ENCODE results near the gene TACSTD2.
"Not testable (repeated sequence)": the region's sequence is repeated elsewhere in the genome, so short reads cannot be mapped to it uniquely, and the experiment has no call there.

Gene TACSTD2

DNA sequence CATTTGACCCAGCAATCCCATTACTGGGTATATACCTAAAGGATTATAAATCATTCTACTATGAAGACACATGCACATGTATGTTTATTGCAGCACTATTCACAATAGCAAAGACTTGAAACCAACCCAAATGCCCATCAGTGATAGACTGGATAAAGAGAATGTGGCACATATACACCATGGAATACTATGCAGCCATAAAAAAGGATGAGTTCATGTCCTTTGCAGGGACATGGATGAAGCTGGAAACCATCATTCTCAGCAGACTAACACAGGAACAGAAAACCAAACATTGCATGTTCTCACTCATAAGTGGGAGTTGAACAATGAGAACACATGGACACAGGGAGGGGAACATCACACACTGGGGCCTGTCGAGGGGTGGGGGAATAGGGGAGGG, 13.3 kb downstream of the TACSTD2 start:
- not testable (repeated sequence) for DNase-seq (ENCODE audit: low read depth)

DNA sequence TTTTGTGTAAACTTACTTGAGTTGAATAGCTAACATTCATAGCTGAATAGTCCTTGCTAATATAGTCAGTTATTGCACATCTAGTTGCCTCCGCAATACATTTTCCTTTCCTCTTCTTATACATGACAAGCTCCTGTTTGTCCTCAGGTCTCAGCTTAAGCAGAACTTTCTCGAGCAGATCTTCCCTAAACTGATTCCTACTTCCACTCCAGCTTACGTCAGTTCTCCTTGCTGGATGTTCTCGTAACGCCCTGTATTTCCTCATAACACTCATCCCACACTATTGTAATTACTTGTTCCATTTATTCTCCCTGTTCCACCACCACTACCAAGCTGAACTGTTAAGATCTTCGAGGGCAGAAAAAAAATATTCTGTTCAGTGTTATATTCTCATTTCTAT, 15.4 kb downstream of the TACSTD2 start:
- no peak for DNase-seq (ENCODE audit: low read depth)

DNA sequence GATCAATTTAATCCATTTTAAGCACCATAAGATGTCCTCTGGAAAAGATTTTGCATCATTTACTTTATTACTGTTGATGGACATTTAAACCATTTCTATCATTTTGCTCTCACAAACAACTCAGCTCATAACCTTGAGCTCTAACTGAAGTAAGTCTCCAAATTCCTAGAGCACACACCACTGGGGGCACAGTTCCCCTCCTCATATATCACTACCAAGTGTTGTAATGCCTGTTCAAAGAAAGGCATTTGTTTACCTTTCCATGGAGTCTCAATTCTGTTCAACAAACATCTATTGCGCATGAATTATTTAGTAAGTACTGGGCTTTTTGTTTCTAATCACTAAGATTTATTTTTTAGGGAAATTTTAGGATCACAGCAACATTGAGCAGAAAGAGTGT, 21.7 kb downstream of the TACSTD2 start:
- DNase-seq (ENCODE audit: low read depth): no peak

DNA sequence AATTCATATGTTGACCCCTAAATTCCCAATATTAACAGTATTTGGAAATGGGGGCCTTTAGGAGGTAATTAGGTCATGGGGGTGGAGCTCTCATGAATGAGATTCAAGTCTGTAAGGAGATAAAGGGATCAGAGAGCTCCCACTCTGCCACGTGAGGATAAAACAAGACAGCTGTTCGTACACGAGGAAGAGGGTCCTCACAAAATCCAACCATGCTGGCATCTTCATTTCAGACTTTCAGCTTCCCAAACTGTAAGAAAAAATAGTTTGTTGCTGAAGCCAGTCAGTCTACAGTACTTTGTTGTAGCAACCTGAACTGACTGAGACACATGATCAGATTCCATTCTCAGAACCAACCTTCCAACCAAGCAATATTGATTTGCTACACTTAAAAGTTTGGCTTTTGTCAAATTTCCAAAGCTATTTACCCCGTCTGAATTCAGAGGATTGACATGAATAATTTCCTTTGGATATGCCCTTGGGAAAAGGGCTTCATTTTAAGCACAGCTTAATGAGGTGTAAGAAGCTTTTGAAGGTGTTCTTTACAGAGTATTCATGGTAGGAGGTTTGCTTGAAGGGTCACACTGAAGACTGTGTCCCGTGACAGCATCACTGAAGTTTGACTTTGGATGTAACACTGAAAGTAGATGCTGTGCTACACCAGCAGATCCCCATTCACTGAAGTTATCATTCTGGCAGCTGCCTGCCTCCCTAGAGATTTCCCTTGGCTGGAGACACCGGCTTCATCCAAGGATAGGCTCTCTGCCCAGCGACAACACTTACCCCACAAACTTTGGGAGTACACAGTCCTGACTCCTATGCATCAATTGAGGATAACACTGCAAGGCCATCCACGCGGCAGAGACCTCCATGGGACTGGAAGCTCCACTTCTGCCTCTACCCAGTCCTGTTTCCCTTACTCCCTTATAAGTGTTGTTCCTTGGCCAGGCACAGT, 25.6 kb downstream of the TACSTD2 start:
- no peak for DNase-seq (ENCODE audit: low read depth)

DNA sequence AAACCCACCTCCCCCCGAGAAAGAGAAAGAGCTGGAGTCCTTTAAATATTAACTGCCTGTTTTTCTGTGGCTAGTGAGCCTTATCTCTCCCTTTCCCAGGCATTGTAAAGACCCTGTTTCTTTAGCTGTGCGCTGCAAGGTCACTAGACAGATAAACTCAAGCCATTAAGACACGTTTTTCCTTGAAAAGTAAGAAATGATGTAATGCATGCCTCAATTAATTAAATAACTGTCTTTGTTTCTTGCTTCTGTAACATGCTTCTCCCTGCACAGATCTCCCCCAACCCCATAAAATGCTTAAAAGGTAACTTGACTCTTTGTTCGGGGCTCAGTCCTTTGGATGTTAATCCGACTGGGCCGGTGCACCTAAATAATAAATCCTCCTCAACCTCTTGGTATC, 27.8 kb downstream of the TACSTD2 start:
- not testable (repeated sequence) for DNase-seq (ENCODE audit: low read depth)

DNA sequence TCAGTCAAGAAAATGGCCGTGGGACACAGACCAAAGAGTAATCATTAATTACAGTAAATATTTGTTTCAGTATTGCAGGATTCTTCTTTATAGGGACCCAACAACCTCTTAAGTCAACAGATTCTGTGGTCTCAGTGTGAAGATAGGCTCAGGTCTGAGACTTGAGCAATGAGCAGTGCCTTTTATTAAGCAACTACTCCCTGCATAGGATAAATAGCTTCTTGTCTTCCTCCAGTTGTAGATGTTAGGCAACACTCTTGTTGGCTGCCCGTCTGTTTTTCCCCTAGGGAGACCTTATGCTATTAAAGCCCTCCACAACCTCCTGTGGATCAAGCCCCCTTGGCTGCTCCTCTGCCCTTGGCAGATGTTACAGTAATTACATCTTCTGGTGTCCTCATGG, 28.7 kb downstream of the TACSTD2 start:
- peak; percentile 15 for DNase-seq (ENCODE audit: low read depth)

DNA sequence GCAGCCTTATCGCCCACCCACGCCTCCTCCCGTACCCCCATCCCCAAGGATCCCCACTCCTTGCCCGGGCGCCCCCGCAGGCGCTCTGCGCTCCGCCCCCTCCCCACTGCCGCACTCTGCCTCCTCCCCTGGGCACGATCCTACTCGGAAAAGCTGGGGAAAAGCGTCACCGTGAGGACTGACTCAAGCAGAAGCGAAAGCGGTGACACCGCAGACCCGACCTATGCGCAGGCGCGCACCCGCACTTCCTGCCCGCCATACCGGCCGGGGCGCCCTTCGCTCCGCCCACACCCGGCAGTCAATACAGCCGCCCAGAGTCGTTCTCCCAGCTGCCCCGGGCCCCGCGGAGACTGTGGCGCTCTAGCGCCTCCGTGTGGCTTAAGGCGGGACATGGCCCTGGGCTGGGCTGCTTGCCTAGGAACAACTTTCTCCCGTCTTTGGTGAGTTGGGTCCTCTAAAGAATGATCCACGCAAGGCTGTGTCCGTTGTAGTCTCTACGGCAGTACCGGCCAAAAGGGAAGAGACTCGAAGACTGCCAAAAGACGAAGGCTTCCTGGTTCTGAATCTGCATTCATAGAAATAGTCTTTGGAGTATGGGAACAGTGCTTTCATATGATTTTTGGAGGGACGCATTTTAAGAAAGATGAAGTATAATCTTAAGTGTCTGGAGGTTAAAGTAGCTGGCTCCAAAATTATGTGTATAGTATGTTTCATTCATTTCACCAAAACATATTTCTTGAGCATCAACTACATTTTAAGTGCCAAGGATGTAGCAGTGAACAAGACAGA, 30.3 kb downstream of the TACSTD2 start, which contains the start of gene OMA1:
TSS of gene OMA1 (minus strand) at position 207 of the 789 bp plus-strand sequence. CDS start 7,432 bp downstream, outside the sequence.
- DNase-seq (ENCODE audit: low read depth): peak; percentile 96

DNA sequence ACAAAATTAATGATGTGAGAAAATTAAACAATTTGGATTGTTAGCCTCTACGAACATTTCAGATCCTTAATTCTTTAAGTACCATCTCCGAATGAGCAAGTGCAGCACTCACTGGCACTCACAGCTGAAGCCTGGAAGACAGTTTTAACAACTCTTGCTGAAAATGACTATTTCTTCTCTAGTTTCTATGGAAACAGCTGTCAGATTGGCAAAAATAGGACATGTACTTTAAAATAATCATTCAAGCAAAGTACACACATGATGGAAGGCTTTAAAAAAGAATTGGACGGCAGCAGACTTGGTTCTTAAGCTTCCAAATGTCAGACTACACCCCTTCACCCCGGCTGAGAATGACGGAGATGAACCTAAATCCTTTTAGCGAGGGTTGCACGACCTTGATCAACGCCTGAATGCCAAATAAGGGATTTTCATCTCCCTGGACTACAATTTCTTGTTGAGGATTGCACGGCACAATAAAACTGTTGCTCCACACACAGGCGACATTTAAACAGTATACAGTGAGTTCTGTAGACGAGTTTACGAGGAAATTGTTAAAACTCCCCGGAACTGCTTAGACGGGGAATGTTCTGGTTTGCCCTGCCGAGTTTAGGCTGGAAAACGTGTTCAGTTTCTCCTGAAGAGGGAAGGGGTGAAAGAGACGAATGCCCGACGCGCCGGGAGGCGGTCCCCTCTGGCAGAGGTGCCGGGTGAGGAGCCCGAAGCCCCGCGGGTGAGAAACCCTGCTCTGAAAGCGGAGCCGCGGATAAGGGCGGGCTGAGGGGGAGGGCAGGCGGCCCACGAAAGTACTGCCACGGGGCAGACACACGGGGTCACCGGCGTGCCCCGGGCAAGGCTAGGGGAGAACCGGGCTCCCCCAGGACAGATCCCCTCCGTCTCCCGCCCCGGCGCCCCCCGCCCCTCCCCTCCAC, 31.2 kb downstream of the TACSTD2 start:
- DNase-seq (ENCODE audit: low read depth): peak; percentile 68

DNA sequence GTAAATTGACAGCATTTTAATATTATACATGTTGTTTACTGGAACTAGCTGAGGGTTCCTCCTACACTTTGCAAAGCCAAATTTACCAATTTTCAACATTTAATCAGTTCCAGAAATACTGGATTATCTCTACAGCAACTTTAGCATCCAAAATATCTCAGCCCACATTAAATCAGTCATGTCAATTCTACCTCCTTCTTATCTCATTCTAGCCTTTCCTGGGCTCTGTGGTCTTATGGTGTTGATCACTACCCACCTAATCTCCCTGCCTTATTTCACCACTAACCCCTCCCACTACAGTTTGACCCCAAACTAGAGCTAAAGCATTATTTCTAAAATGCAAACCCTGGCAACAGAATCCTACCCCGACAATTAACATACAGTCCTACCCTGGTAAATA, 33.8 kb downstream of the TACSTD2 start:
- DNase-seq (ENCODE audit: low read depth): no peak

DNA sequence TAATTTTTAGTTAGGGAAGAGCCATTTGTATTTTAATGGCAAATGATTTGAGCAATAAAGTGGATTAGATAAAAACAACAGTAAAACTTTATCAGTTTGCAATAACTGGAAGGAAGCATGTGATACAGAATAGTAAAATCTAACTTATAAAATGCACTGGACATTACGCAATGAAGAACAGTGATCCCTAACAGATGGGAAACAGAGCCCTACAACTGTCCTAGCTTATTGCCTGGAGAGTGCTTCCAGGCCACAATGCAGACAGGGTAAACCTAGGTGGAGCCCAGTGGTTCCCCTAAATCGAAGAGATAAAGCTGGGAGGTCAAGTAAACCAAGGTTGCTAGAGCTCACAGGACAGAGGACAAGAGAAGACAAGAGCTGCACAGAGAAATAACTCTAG, 37.5 kb downstream of the TACSTD2 start:
- peak; percentile 26 for DNase-seq (ENCODE audit: low read depth)

DNA sequence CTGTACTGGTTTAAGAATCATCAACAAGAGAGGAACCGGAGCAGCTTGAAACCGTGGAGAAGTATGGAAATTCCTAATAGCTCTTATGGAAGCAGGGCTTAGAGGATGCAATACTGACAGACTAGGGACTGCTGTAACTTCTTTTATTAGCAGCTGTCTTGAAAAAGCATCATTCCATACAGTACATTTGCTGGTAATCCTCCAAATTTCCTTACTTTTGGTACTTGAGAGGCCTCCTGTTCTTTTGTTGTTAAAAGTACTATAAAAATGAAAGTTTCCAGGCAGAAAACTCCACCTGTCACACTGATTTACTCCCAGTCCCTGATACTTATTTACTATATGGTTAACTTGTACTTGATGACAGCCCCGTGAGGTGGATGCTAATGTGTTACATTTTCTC, 38.2 kb downstream of the TACSTD2 start:
- DNase-seq (ENCODE audit: low read depth): no peak

DNA sequence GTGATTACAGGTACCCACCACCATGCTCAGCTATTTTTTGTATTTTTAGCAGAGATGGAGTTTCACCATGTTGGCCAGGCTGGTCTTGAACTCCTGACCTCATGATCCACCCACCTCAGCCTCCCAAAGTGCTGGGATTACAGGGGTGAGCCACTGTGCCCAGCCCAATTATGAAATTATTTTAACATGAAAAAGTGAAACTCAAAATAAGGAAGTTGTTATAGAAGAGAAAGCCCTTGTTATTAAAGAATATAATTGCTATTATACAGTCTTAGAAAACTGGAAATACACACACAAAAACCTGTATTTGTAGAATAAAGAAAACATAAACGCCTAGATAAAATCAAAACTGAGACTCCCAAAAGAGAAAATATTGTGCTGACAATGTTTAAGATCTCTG, 45.2 kb downstream of the TACSTD2 start:
- DNase-seq (ENCODE audit: low read depth): not testable (repeated sequence)

DNA sequence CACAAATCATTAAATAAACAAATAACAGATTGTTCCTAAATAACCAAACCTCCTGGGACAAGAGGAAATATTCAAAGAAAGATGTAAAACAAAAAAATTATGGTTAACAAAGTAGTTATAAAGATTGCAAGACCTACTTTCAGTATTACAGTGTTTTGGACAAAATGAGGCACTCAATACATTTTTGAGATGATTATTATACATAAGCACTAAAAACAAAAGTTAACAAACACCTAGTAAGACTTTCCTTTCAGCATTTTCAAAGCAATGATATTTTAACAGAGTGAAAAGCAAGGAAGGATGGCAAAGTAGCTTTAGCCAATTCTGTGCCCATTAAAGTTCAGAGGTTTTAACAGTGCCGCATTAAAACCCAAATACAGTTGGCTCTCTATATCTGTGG, 47.8 kb downstream of the TACSTD2 start:
- no peak for DNase-seq (ENCODE audit: low read depth)

DNA sequence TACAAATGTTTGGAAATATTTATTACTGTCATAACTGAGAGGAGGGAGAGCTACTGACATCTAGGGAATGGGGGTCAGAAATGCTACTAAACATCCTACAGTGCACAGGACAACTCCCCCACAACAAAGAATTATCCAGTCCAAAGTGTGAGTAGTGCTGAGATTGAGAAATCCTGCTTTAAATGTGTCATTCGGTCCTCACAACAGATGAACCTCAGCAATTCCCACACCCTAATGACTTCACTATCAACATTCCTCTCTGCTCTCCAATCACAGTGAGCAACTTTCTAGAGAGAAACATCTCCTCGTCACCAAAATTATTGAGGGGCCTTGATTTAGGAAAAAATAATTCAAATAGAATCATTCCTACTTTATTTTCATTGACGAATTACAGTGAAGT, 48.5 kb downstream of the TACSTD2 start:
- peak; percentile 83 for DNase-seq (ENCODE audit: low read depth)

Measured in iris pigment epithelial cell (primary cell).